ENCODE measurements around the gene ERN2. TPM values are rescaled to one million over a fixed set of nuclear protein-coding genes. Genes with fewer than 3 reads are reported as not detected.
"Not testable (repeated sequence)": the region's sequence is repeated elsewhere in the genome, so short reads cannot be mapped to it uniquely, and the experiment has no call there.

ERN2 gene
- total RNA-seq (2014; rRNA removed; shearing (Covaris generic); ENCODE audit: low replicate concordance): 0.18 TPM in 1 of 2 replicates, not detected in the other

GRCh38 chr16:23712976-23713375, at the start of gene ERN2:
TSS of gene ERN2 (minus strand) at chr16:23713222. CDS start at chr16:23713187, 35 bp downstream.
- H3K4me3 ChIP-seq (ENCODE audit: low read length): no peak within 1 kb of the TSS
- H3K9ac ChIP-seq (ENCODE audit: low read length): no peak within 1 kb of the TSS
- H3K36me3 ChIP-seq (ENCODE audit: insufficient read depth, low read length): no peaks in the 10 kb centered on the region
- H2AFZ ChIP-seq (ENCODE audit: low read length): no peak within 1 kb of the TSS
- no peak within 1 kb of the TSS for H3K4me2 ChIP-seq (ENCODE audit: low read depth, low read length, poor library complexity, severe bottlenecking)
- H3K27me3 ChIP-seq (ENCODE audit: low read length): no peaks in the 10 kb centered on the region
- H3K4me1 ChIP-seq (ENCODE audit: low read length): no peaks in the 10 kb centered on the region
- H3K9me2 ChIP-seq (replicated peaks; ENCODE audit: insufficient read depth, low read length): no peaks in the 10 kb centered on the region
- H3K79me2 ChIP-seq (ENCODE audit: low read length): no peaks in the 10 kb centered on the region
- peaks cover 12% of the 10 kb centered on the region for H3K9me3 ChIP-seq (ENCODE audit: low read length)
- no peak within 1 kb of the TSS for H3K27ac ChIP-seq (ENCODE audit: low read length)
- H4K20me1 ChIP-seq (ENCODE audit: insufficient read depth, low read depth, low read length): no peaks in the 10 kb centered on the region
- DNase-seq: no peak

GRCh38 chr16:23757937-23758619, 45.1 kb upstream of the ERN2 start:
- H3K27me3 ChIP-seq (ENCODE audit: low read length): no peaks in the 10 kb centered on the region
- H3K9me3 ChIP-seq (ENCODE audit: low read length): no peaks in the 10 kb centered on the region
- no peak overlapping the region for H2AFZ ChIP-seq (ENCODE audit: low read length)
- no peaks in the 10 kb centered on the region for H3K9me2 ChIP-seq (replicated peaks; ENCODE audit: insufficient read depth, low read length)
- H3K36me3 ChIP-seq (ENCODE audit: insufficient read depth, low read length): no peaks in the 10 kb centered on the region
- H3K4me1 ChIP-seq (ENCODE audit: low read length): no peaks in the 10 kb centered on the region
- H3K79me2 ChIP-seq (ENCODE audit: low read length): no peaks in the 10 kb centered on the region
- no peak overlapping the region for H3K4me3 ChIP-seq (ENCODE audit: low read length)
- H3K27ac ChIP-seq (ENCODE audit: low read length): no peak overlapping the region
- H3K9ac ChIP-seq (ENCODE audit: low read length): no peak overlapping the region
- no peaks in the 10 kb centered on the region for H4K20me1 ChIP-seq (ENCODE audit: insufficient read depth, low read depth, low read length)
- no peak overlapping the region for H3K4me2 ChIP-seq (ENCODE audit: low read depth, low read length, poor library complexity, severe bottlenecking)
- DNase-seq: no peak

GRCh38 chr16:23757116-23757515, 44.1 kb upstream of the ERN2 start:
- no peak for DNase-seq
- Histone ChIP-seq H3K4me1 (ENCODE audit: low read length) (no peaks in the 10 kb centered on the region), H3K27ac (ENCODE audit: low read length) (no peak overlapping the region), H4K20me1 (ENCODE audit: insufficient read depth, low read depth, low read length) (no peaks in the 10 kb centered on the region), H3K36me3 (ENCODE audit: insufficient read depth, low read length) (no peaks in the 10 kb centered on the region), H3K79me2 (ENCODE audit: low read length) (no peaks in the 10 kb centered on the region), H3K4me2 (ENCODE audit: low read depth, low read length, poor library complexity, severe bottlenecking) (no peak overlapping the region), H3K9me3 (ENCODE audit: low read length) (no peaks in the 10 kb centered on the region), H3K9ac (ENCODE audit: low read length) (no peak overlapping the region), H3K9me2 (replicated peaks; ENCODE audit: insufficient read depth, low read length) (no peaks in the 10 kb centered on the region), H3K27me3 (ENCODE audit: low read length) (no peaks in the 10 kb centered on the region), H2AFZ (ENCODE audit: low read length) (no peak overlapping the region), H3K4me3 (ENCODE audit: low read length) (no peak overlapping the region)

GRCh38 chr16:23755484-23755809, 42.4 kb upstream of the ERN2 start:
- Histone ChIP-seq H3K27ac (ENCODE audit: low read length) (no peak overlapping the region), H3K27me3 (ENCODE audit: low read length) (no peaks in the 10 kb centered on the region), H3K9ac (ENCODE audit: low read length) (no peak overlapping the region), H3K4me1 (ENCODE audit: low read length) (no peaks in the 10 kb centered on the region), H3K4me2 (ENCODE audit: low read depth, low read length, poor library complexity, severe bottlenecking) (no peak overlapping the region), H2AFZ (ENCODE audit: low read length) (no peak overlapping the region), H3K9me3 (ENCODE audit: low read length) (no peaks in the 10 kb centered on the region), H4K20me1 (ENCODE audit: insufficient read depth, low read depth, low read length) (no peaks in the 10 kb centered on the region), H3K36me3 (ENCODE audit: insufficient read depth, low read length) (no peaks in the 10 kb centered on the region), H3K4me3 (ENCODE audit: low read length) (no peak overlapping the region), H3K9me2 (replicated peaks; ENCODE audit: insufficient read depth, low read length) (no peaks in the 10 kb centered on the region), H3K79me2 (ENCODE audit: low read length) (no peaks in the 10 kb centered on the region)
- no peak for DNase-seq

GRCh38 chr16:23754594-23755483, 41.8 kb upstream of the ERN2 start, which contains the start of gene CHP2:
TSS of gene CHP2 (plus strand) at chr16:23755026. CDS start at chr16:23755050, 24 bp downstream.
- Histone ChIP-seq H3K4me3 (ENCODE audit: low read length) (no peak within 1 kb of the TSS), H3K4me1 (ENCODE audit: low read length) (no peaks in the 10 kb centered on the region), H3K9ac (ENCODE audit: low read length) (no peak within 1 kb of the TSS), H3K27ac (ENCODE audit: low read length) (no peak within 1 kb of the TSS), H3K9me3 (ENCODE audit: low read length) (no peaks in the 10 kb centered on the region), H3K36me3 (ENCODE audit: insufficient read depth, low read length) (no peaks in the 10 kb centered on the region), H3K4me2 (ENCODE audit: low read depth, low read length, poor library complexity, severe bottlenecking) (no peak within 1 kb of the TSS), H3K9me2 (replicated peaks; ENCODE audit: insufficient read depth, low read length) (no peaks in the 10 kb centered on the region), H2AFZ (ENCODE audit: low read length) (no peak within 1 kb of the TSS), H3K79me2 (ENCODE audit: low read length) (no peaks in the 10 kb centered on the region), H3K27me3 (ENCODE audit: low read length) (no peaks in the 10 kb centered on the region), H4K20me1 (ENCODE audit: insufficient read depth, low read depth, low read length) (no peaks in the 10 kb centered on the region)
- no peak for DNase-seq

GRCh38 chr16:23753908-23754593, 41.0 kb upstream of the ERN2 start:
- Histone ChIP-seq H3K4me2 (ENCODE audit: low read depth, low read length, poor library complexity, severe bottlenecking) (no peak overlapping the region), H3K9me3 (ENCODE audit: low read length) (no peaks in the 10 kb centered on the region), H3K27ac (ENCODE audit: low read length) (no peak overlapping the region), H3K27me3 (ENCODE audit: low read length) (no peaks in the 10 kb centered on the region), H2AFZ (ENCODE audit: low read length) (no peak overlapping the region), H3K36me3 (ENCODE audit: insufficient read depth, low read length) (no peaks in the 10 kb centered on the region), H3K4me1 (ENCODE audit: low read length) (no peaks in the 10 kb centered on the region), H4K20me1 (ENCODE audit: insufficient read depth, low read depth, low read length) (no peaks in the 10 kb centered on the region), H3K4me3 (ENCODE audit: low read length) (no peak overlapping the region), H3K9me2 (replicated peaks; ENCODE audit: insufficient read depth, low read length) (no peaks in the 10 kb centered on the region), H3K9ac (ENCODE audit: low read length) (no peak overlapping the region), H3K79me2 (ENCODE audit: low read length) (no peaks in the 10 kb centered on the region)
- DNase-seq: no peak

- not testable (repeated sequence) for H3K4me2 ChIP-seq (ENCODE audit: low read depth, low read length, poor library complexity, severe bottlenecking); H4K20me1 ChIP-seq (ENCODE audit: insufficient read depth, low read depth, low read length); H3K9me2 ChIP-seq (replicated peaks; ENCODE audit: insufficient read depth, low read length)
Measured at GRCh38 chr16:23751053-23751452, 38.0 kb upstream of the ERN2 start.

GRCh38 chr16:23748630-23749029, 35.6 kb upstream of the ERN2 start:
- H3K9me3 ChIP-seq (ENCODE audit: low read length): no peaks in the 10 kb centered on the region
- no peak for DNase-seq
- H3K4me3 ChIP-seq (ENCODE audit: low read length): no peak overlapping the region
- no peaks in the 10 kb centered on the region for H3K36me3 ChIP-seq (ENCODE audit: insufficient read depth, low read length)
- no peak overlapping the region for H3K4me2 ChIP-seq (ENCODE audit: low read depth, low read length, poor library complexity, severe bottlenecking)
- H2AFZ ChIP-seq (ENCODE audit: low read length): no peak overlapping the region
- no peaks in the 10 kb centered on the region for H3K9me2 ChIP-seq (replicated peaks; ENCODE audit: insufficient read depth, low read length)
- no peak overlapping the region for H3K27ac ChIP-seq (ENCODE audit: low read length)
- H3K27me3 ChIP-seq (ENCODE audit: low read length): no peaks in the 10 kb centered on the region
- H3K79me2 ChIP-seq (ENCODE audit: low read length): no peaks in the 10 kb centered on the region
- no peak overlapping the region for H3K9ac ChIP-seq (ENCODE audit: low read length)
- H3K4me1 ChIP-seq (ENCODE audit: low read length): no peaks in the 10 kb centered on the region
- H4K20me1 ChIP-seq (ENCODE audit: insufficient read depth, low read depth, low read length): no peaks in the 10 kb centered on the region

More at GRCh38 chr16:23751053-23751452, 38.0 kb upstream of the ERN2 start:
- not testable (repeated sequence) for H3K4me1 ChIP-seq (ENCODE audit: low read length); H3K36me3 ChIP-seq (ENCODE audit: insufficient read depth, low read length); H2AFZ ChIP-seq (ENCODE audit: low read length); H3K79me2 ChIP-seq (ENCODE audit: low read length); H3K9ac ChIP-seq (ENCODE audit: low read length); DNase-seq; H3K4me3 ChIP-seq (ENCODE audit: low read length); H3K27me3 ChIP-seq (ENCODE audit: low read length); H3K27ac ChIP-seq (ENCODE audit: low read length); H3K9me3 ChIP-seq (ENCODE audit: low read length)
